ENCODE results near the gene FAM131C.

- TF ChIP-seq POLR2AphosphoS5 (IDR thresholded peaks at IDR 0.05) = no peak
- no peak for TF ChIP-seq CTCF (IDR thresholded peaks at IDR 0.05)
- no peak for TF ChIP-seq POLR2A (IDR thresholded peaks at IDR 0.05)
Measured at GRCh38 chr1:16043521-16043920, 29.9 kb downstream of the FAM131C start, which contains the start of gene CLCNKB.

Measured in stomach (tissue), 4 donors.